ENCODE data around the gene PCOLCE2.
"Not testable (repeated sequence)": the region's sequence is repeated elsewhere in the genome, so short reads cannot be mapped to it uniquely, and the experiment has no call there.

Gene PCOLCE2

GRCh38 chr3:142898346-142899213, 9.7 kb upstream of the PCOLCE2 start:
- DNase-seq (ENCODE audit: low spot score), result no peak

DNA sequence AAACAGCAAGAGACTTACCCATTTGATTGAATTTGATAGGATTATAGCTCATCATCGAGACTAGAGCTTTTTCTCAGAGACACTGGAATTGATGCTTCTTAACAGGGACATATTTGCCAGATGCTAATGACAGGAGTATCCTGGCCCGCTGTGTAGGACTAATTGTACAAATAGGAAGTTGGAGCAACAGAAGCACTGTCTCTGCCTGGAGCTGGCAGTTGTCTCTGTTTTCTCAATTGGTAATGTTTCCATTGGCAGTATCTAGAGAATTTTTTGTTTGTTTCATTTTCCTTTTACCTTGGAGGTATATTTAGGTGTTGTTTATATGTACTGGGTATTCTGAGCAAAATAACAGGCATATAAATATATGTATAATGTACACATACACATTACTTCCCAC, 8.9 kb upstream of the PCOLCE2 start:
- no peak for DNase-seq (ENCODE audit: low spot score)

GRCh38 chr3:142896996-142897395, 8.1 kb upstream of the PCOLCE2 start:
- no peak for DNase-seq (ENCODE audit: low spot score)

GRCh38 chr3:142896201-142896755, 7.4 kb upstream of the PCOLCE2 start:
- DNase-seq (ENCODE audit: low spot score), result no peak

GRCh38 chr3:142894493-142894892, 5.6 kb upstream of the PCOLCE2 start:
- no peak for DNase-seq (ENCODE audit: low spot score)

DNA sequence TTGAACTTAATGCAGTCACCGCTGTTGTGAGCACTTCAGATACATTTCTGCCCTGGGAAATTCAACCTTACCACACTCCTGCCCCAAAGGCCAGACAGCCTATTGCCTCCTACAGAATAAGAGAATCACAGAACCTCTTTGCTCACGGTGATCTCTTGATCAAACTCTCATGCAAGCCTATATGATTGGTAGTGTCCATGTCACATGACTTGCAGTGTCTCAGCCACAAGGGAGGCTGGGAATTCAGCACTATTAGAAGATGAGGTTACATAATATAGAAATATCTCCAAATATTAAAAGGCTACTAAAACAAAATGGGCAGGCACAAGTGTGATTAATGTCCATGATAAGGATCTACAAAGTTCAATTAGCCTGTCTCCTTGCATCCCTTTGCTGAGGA, 3.8 kb upstream of the PCOLCE2 start:
- DNase-seq (ENCODE audit: low spot score), result no peak

GRCh38 chr3:142890592-142890991, 1.7 kb upstream of the PCOLCE2 start:
- no peak for DNase-seq (ENCODE audit: low spot score)

GRCh38 chr3:142889212-142890014, 530 bp upstream of the PCOLCE2 start:
- no peak for DNase-seq (ENCODE audit: low spot score)

DNA sequence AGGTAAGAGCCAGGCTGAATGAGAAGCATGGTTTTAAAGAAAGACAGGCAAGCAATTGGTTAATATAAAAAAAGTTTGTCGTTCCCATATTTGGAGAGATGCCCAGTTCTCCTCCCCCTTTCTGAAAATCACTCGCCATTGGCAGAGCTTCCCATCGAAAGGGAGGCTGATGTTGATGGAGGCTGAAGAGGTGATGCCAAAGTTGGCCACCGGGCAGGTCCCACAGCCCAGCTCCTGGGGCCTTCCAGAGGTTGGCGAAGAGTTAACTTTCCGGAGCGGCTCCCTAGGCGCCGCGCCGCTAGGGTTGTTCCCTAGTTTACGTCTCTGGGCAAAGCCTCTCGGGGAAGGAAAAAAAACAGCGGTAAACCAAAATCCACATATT, 793 bp downstream of the PCOLCE2 start:
- DNase-seq (ENCODE audit: low spot score), result no peak

GRCh38 chr3:142886940-142887339, 1.9 kb downstream of the PCOLCE2 start:
- no peak for DNase-seq (ENCODE audit: low spot score)

DNA sequence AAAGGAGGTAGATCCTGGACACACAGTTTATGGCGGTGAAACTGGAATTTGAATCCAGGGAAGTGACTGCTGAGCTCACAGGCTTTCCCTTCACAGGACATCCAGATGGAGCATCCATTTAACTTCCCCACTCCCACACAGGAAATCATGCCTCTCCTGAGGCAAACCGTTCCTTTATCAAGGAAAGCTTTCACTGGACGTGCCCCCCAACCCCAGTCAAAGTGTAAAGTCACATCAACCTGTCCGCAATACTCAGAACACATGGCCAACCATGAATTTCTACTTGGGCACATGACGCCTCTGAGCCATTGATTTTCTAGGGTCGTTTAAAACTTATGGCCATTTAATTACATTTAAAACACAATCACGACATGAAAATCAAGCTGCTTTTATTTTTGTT, 2.9 kb downstream of the PCOLCE2 start:
- DNase-seq (ENCODE audit: low spot score), result no peak

GRCh38 chr3:142884531-142884930, 4.4 kb downstream of the PCOLCE2 start:
- no peak for DNase-seq (ENCODE audit: low spot score)

DNA sequence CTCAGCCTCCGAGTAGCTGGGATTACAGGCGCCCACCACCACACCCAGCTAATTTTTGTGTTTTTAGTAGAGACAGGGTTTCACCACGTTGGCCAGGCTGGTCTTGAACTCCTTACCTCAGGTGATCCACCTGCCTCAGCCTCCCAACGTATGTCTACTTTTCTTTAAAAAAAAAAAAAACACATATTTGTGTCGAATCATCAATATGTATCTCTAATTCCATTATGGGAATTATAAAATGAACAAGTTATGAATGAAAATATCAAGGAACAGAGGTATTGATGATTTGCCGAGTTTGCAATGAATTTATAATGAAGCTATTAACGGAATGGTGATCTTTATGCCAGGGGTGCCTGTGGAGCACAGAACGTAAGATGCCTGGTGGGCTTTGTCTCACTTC, 5.3 kb downstream of the PCOLCE2 start:
- DNase-seq (ENCODE audit: low spot score), result not testable (repeated sequence)

- DNase-seq (ENCODE audit: low spot score), result no peak
These were observed 7.2 kb downstream of the PCOLCE2 start for GRCh38 chr3:142881445-142882224.

DNA sequence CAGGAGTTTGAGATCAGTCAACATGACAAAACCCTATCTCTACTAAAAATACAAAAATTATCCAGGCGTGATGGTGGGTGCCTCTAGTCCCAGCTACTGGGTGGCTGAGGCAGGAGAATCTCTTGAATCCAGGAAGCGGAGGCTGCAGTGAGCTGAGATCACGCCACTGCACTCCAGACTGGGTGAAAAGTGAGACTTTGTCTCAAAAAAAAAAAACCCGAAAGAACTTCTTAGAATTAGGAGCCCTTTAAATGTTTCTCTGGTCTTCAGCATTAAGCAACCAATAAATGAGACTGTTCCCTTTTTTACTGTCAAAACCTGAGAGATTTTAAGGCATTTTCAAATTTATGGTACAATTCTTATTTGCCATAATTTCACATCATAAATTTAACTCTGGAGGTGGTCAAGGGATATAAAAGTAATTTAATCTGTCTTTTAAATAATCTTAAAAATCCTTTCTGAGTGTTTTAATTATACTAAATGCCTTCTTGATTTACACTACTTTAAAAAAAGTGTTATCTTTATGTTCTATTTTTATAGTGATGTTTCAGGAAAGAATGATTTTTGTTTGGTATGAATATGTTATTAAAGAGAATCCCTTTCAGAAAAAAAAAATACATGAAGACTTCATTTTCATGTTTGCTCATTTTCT, 10.1 kb downstream of the PCOLCE2 start:
- DNase-seq (ENCODE audit: low spot score), result no peak

DNA sequence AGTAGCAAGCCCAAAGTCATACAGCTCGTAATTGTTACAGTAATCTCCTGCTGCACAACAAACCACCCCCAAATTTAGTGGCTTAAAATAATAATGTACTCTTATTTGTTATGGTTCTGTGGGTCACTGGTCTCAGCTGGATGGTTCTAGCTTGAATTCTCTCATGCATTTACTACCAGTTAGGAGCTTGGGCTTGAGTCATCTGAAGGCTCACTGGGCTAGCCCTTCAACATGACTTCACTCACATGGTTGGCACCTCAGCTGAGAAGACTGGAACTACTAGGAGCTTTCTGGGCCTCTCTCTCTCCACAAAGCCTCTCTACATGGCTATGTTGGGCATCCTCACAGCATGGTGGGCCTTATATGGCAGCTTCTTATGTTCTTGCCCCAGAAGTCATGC, 12.5 kb downstream of the PCOLCE2 start:
- DNase-seq (ENCODE audit: low spot score), result no peak

GRCh38 chr3:142875583-142876207, 13.2 kb downstream of the PCOLCE2 start:
- no peak for DNase-seq (ENCODE audit: low spot score)

DNA sequence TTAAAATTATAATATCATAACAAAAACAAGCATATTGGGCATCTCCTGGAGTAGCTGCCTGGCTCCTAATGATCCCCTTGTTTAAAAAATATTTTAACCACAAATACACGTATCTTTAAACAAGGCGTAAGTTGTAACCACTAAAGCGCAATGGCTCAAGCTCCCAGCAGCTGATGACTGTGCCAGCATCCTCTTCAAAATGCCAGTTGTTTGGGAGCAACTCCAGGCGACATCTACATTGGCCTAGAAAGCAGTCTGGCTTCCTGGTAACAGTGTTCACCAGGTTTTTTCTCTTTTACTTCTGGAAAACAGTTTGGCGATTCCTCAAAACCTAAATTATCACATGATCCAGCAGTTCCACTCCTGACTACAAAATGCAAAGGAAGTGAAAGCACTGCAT, 13.8 kb downstream of the PCOLCE2 start:
- no peak for DNase-seq (ENCODE audit: low spot score)

GRCh38 chr3:142868382-142868781, 20.5 kb downstream of the PCOLCE2 start:
- not testable (repeated sequence) for DNase-seq (ENCODE audit: low spot score)

GRCh38 chr3:142866841-142867631, 21.8 kb downstream of the PCOLCE2 start:
- DNase-seq (ENCODE audit: low spot score), result no peak

Measured in hematopoietic multipotent progenitor cell treated with erythropoietin and hydrocortisone succinate and interleukin-3 and kit ligand, for 17 days (in vitro differentiated cells).